AG09319 (cell line): ENCODE data around the gene SEPTIN10.
"Not testable (repeated sequence)": the region's sequence is repeated elsewhere in the genome, so short reads cannot be mapped to it uniquely, and the experiment has no call there.

Experiments used
- DNase-seq: peaks from one replicate; pipeline ENCODE4 v3.0.0-alpha.2; 2010; ENCODE audit warnings: low read depth; ENCODE audit errors: extremely low read depth
- CTCF ChIP-seq: IDR thresholded peaks from 2 replicates; pipeline ENCODE4 v1.5.1; 2011; ENCODE audit warnings: low read depth, mild to moderate bottlenecking, inconsistent platforms, low read length, moderate library complexity

SEPTIN10 gene

DNA sequence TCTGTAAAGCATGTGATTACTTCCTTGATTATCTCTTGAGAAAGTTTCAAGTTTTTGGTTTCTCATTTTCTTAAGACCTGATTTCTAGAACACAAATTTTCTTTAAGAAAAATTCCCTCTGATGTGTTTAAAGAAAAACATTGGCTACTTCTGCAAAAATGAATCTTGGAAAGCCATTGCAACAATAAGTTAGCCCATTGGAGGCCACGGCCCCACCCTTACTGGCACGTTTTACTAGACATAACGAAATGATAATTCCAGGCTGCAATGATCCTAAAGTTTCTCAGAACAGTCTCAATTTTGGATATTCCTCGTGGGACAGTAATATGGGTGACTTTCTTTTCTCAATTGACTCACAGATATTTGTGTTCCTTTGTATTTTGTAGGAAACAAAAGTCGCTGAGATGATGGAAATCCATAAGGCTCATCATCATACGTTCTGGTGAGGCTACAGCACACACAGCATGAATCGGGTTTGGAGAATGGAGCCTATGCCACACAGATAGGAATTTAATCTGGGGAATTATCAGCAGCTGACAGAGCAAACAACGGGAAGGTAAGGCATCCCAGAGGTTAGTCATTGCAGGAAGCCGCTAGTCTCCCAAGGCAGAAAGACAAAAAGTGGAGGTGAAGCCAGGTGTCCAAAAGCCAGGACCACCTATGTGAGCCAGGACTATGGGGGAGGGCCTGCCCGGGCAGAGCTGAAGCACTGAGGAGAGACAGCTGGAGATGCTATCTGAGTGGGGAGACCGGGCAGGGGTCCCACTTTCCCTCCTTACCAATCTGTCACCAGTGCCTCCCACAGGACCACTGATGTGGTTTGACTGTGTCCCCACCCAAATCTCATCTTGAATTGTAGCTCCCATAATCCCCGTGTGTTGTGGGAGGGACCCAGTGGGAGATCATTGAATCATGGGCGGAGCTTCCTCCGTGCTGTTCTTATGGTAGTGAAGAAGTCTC is 36.2 kb upstream of the SEPTIN10 start:
- no peak for DNase-seq
- no peak for TF ChIP-seq CTCF

DNA sequence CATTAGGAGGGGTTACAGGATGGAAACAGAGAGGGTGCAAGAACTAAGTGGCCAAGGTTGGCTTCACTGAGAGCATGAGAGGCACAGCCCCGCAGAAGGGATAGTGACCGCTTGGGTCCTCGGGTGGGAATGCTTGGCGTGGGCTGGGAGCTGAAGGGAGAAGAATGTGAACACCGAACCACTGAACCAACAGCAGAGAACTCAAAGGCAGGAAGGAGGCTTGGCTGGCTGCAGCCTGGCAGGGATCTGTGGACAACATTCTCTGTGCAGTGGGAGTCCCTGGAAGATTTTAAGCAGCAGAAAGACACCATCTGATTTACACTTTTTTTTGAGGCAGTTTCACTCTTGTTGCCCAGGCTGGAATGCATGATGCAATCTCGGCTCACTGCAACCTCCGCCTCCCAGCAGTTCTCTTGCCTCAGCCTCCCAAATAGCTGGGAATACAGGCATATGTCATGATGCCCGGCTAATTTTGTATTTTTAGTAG is 34.3 kb upstream of the SEPTIN10 start:
- no peak for DNase-seq
- TF ChIP-seq CTCF = no peak

DNA sequence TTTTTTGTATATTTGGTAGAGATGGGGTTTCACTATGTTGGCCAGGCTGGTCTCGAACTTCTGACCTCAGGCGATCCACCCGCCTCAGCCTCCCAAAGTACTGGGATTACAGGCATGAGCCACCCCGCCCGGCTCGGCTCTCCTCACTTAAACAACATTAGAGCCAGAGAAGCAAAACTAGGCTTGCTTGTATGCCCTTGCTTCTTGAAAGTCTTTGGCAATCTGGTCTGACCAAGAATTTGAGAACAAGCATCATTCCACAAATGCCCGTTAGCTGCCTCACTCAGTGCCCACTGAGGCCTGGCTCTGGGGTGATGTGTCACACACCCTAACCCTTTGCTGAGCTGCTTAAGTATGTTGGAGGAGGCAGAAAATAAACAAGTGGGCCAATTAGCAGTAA is 33.9 kb upstream of the SEPTIN10 start:
- no peak for TF ChIP-seq CTCF
- DNase-seq = peak; percentile 15

GRCh38 chr2:109646961-109647360 is 33.2 kb upstream of the SEPTIN10 start:
- no peak for DNase-seq
- TF ChIP-seq CTCF = no peak

GRCh38 chr2:109645412-109646184 is 31.8 kb upstream of the SEPTIN10 start:
- DNase-seq = no peak
- TF ChIP-seq CTCF = no peak

DNA sequence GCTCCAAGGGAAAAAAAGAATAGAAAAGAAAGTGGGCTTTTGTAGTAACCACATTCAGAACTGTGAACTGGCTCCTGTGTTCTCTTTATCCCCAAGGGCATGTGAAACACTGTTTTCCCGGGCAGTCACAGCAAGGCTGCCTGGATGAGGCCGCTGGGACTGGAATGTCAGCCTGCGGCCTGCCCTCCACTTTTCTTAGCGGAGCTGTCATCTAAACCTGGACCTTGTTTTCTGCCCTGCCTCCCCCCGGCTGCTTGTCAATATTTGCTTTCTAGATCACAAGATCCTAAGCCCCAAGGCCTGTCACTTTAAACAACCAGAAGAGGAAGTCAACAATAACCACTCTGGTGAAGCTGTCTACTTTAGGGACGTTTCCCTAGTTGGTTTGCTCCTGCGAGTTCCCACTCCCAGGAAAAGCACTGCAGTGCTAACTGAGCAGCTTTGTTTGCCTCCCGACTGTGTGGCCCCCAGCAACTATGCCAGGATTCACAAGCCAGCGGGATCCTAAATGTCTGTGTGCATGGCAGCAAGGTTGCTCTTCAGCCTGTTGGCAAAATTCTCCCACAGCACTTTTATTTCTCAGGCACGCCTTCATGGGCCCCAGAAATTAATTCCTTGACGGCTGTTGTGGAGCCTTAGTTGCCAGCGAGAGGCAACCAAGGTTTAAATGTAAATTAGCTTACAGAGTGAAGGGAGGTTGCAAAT is 31.0 kb upstream of the SEPTIN10 start:
- no peak for DNase-seq
- TF ChIP-seq CTCF = no peak

DNA sequence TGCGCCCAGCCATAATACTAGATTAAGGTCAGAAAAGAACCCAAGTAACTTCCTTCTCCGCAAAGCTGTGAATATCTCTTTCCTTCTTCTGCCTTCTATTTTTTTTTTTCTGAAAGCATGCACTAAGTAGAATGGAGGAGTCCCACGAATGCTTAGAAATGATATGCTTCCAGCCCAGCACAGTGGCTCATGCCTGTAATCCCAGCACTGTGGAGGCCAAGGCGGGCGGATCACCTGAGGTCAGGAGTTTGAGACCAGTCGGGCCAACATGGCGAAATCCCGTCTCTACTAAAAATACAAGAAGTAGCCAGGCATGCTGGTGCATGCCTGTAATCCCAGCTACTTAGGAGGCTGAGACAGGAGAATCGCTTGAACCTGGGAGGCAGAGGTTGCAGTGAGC is 26.2 kb upstream of the SEPTIN10 start:
- not testable (repeated sequence) for DNase-seq
